Ramos (cell line): ENCODE results near the gene UBE2V1.

Experiments
- in situ Hi-C: fragments of 300-500 bp; cut with MboI; formaldehyde crosslinking; loops from one replicate; pipeline ENCODE4 v1.14.3; 2022; ENCODE audit warnings: low sequenced_read_pairs; ENCODE audit not compliant: unreplicated experiment

Gene UBE2V1

DNA sequence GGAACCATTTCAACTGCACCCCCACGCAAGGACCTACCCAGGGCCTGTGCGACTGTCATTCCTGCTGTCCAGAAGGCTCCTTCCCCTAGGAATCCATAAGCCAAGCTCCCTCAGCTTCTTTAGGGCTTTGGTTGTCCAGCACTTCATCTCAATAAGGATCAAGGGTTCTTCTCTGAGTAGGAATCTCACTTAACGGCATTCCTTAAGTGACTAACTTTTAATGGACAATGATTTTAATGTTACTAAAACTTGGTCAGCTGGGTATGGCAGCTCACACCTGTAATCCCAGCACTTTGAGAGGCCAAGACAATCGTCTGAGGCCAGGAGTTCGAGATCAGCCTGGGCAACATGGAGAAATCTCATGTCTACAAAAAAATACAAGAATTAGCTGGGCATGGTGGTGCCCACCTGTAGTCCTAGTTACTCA lies 13.4 kb downstream of the UBE2V1 start:
- in situ Hi-C loops, result no loop called here

DNA sequence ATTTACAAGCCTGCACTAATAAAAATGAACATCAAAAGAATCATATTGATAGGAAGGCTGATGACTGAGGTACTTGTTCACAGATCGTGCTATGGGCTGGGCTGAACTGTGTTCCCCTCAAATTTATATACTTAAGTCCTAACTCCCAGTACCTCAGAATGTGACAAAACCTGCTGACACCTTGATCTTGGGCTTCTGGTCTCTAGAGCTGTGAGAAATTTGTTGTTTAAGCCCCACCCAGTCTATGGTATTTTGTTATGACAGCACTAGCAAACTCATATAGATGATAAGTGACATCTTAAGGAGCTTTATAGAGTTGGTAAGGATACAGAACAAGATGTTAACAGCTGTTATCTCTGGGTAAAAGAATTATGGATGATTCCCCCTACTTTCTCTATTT lies 13.8 kb downstream of the UBE2V1 start:
- in situ Hi-C loops, result no loop called here

DNA sequence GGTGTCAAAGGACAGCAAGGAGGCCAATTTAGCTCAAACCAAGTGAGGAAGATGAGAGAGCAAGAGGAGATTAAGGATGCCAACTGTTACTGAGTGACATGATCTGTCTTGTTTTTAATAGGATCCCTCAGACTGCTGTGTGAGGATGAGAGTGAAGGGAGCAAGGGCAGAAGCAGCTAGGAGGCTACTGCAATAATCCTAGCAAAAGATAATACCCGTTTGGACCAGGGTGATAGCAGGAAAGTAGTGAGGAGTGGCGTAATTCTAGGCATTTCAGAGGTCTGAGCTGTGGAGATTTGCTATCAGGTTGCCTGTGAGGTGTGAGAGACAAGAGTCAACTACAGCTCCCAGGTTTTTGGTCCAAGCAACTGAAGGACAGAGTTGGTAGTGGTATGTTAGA lies 14.7 kb downstream of the UBE2V1 start:
- in situ Hi-C loops, result no loop called here

DNA sequence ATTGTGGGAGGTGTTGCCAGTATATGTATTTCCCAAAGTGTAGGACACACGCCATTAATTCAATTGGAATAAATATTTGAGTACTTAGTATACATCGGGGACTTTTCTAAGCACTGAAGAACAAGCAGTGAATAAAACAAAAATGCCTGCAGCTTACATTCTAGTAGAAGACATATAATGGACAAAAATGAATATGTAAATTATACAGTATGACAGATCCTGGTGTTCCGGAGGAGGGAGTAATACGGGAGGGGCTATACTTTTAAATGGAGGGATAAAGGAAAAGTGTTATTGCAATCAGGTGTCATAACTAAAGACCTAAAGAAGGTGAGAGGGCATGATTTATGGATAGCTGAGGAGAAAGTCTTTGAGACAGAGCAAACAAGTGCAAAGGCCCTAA lies 15.1 kb downstream of the UBE2V1 start:
- in situ Hi-C loops, result no loop called here

DNA sequence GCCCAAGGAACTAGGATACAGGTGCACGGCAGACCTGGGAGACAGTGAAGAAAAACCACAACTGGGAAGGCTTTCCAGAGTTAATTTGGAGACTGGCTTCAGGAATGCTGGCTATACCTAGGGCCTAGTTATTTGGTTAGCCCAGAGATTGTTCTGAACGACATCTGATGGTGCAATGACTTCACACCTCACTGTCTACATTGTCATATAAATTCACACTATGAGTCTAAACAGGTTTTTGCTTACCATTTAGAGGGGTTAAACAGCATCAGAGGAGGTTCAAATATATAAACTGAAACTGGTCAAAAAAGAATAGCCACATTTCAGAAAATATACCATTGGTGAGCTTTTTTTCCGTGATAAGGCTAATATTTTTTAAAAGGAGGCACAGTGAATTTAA lies 16.7 kb downstream of the UBE2V1 start:
- in situ Hi-C loops, result no loop called here

DNA sequence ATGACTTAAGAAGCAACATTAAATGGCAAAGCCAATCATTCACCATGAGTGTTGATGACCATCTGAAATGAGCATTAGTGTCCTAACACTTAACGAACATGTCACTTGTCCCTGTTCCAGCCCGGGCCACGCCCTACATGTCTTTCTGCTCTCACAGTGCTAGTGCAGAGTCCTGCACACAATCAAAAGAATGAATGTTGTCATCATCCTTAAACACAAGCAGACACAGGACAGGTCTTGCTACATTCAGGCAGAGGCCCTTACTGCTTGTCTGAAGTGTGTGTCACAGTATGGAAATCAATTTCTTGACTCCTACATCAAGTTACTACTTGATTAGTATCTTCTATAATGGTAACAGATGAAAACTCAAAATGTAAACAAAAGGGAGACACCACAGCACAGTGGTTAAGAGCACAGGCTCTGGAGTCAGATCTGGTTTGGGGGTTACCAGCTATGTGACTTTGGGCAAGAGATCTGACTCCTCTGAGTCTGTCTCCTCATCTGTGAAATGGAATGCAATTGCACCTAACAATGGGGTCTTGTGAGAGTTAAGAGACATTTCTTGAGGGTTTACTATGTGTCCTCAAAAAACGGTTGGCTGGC lies 17.4 kb downstream of the UBE2V1 start:
- in situ Hi-C loops, result no loop called here

DNA sequence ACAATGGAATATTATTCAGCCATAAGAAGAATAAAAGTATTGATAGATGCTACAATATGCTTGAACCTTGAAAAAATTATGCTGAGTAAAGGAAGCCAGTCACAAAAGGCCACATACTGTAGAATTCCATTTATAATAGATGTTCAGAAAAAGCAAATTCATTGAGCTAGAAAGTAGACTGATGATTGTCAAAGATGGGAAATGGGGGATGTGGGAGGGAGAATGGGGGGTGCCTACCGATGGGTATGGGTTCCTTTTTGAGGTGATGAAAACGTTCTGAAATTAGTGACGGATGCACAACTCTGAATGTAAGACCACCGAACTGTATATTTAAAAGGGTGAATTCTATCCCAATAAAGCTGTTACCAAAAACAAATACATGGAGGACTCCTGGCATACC lies 18.4 kb downstream of the UBE2V1 start:
- in situ Hi-C loops, result no loop called here

DNA sequence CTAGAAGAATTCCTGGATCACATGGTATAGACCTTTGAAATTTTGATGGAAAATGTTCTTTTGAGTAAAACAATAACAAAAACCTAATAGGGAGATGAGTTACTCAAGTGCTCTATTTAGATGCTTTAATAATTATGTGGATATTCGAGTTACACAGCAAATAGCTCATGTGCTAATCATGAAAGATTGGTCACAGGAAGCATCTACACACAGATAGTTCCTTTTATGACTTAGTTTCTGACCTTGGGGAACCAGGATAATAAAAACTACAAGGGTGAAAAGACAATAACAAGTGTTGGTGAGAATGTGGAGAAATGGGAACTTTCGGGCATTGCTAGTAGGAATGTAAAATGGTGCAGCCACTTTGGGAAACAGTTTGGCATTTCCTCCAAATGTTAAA lies 19.7 kb downstream of the UBE2V1 start:
- in situ Hi-C loops, result no loop called here

DNA sequence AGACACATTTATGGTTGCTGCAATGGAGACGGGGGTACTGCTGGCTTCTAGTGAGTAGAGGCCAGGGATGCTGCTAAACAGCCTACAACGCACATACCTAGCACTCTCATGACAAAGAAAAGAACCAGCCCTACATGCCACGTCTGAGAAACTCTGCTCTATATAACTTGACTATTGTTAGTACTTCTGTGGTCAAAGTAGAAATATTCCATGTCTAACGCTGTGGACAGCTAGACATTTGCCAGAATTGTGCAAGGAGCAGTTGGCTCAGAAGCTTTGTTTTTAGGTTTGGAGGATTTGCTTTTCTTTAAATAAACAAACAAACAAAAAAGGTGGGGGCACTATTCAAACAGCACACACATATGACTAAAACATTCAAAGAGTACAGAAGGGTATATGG lies 20.5 kb downstream of the UBE2V1 start:
- in situ Hi-C loops, result no loop called here

DNA sequence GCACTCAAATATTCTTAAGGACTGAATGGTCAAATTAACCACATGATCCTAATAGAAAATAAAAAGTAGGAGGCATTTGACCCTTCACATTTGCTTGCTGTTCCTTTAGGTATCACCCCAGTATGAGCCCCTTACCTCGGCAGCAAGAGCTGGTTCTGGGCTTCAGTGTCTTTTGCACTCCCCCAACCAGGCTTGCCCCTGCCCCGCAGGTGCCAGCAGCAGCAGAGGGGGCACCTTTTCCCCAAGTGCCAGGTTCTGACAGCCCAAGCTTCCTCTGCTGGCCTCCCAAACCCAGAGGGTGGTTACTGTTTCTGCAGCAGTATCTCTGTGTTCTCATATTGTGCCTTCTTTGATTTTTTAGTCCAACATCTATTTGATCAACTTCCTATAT lies 23.2 kb downstream of the UBE2V1 start:
- in situ Hi-C loops, result loop anchor here (10.0 kb wide), 1 partner anchor 75 kb away; no protein-coding TSS in a partner anchor

DNA sequence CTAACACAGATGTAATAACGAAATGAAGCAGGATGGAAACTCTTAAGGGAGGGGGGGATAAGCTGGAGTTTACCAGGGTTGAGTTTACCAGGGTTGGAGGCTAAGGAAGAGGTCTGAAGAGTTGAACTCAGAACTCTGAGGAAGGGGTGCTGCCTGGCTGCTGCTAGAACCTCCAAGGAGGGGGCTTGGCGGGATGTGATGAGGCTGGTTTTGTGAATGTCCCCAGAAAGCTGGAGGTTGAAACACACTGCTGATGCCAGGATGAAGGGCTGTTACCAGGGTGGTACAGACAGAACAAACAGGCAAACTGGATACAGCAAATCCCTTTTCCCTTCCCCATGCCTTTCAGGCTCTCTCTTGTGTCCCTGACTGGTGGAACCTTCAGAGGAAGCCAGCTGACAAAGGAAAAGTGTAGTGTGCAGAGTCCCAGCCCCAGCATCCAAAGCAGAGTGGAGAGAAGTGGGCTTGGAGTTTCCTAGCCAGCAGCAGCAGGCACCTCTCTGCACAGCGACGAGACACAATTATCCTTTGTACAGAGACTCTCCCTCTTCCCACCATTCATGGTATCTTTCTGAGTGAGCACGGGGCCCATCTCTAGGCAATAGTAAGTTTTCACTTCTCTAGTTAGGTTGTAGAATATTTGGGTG lies 23.7 kb downstream of the UBE2V1 start:
- in situ Hi-C loops, result loop anchor here (10.0 kb wide), 1 partner anchor 76 kb away; no protein-coding TSS in a partner anchor

DNA sequence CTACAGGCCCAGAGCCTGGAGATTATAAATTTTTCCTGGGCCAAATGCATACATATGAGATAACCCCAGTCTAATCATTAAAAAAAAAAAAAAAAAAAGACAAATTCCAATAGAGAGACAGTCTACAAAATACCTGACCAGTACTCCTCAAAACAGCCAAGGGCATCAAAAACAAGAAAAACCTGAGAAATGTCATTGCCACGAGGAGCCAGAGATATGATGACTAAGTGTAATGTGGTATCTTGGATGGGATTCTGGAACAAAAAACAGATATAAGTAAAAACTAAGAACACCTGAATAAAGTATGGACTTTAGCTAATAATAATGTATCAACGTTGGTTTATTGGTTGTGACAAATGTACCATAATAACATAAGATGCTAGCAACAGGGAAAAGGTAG lies 24.9 kb downstream of the UBE2V1 start:
- in situ Hi-C loops, result loop anchor here (10.0 kb wide), 1 partner anchor 77 kb away; no protein-coding TSS in a partner anchor

DNA sequence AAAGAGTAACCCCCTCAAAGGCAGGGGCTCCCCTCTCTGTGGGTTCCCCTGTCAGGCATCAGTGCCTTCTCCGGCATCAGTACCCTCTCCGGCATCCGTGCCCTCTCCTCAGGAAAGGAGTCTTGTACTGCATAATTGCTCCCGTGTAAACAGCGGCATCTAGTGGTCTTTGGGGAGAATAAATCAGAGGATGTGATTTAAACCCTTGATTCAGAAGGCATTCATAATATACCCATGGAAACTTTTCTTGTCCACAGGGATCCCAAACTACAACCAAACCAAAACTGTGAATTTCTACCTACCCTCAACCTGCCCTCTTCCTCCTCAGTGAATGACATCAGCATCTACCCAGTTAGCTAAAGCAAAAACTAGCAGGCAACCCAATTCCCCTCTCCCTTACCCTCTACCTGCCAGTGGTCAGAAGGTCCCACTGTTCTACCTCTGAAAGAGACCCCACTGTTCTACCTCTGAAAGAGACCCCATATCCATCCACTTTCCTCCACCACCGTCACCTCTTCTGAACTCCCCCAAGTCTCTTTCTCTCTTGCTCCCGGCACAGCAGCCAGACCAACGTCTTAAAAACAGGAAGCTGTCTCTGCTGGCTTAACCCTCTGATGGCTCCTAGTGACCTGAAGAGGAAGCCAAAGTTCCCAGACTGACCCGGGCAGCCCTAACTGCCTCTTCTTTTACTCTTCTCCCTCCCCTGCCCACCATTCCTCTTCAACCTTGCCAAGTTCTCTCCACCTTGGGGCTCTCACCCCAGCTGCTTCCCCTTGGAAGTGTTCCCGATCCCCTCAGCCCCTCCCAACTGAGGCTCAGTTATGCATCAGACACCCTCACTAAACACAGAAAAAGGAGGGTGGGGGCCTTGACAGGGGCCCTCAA lies 27.2 kb downstream of the UBE2V1 start:
- in situ Hi-C loops, result loop anchor here (10.0 kb wide), 1 partner anchor 79 kb away; no protein-coding TSS in a partner anchor

DNA sequence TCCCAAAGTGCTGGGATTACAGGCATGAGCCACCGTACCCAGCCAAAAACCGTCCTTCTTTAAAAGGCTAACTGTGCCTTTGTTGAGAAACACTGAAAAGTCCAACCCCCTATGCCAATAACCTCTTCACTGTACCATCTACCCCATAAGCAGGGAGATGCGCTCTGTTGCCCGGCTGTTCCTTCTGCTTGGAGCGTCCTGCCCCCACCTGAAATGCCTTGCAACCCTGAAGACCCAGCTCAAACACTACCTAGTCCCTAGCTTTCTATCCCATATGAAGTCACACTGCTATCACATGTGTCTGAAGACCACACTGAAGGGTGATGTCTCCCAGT lies 27.8 kb downstream of the UBE2V1 start:
- in situ Hi-C loops, result loop anchor here (10.0 kb wide), 1 partner anchor 80 kb away; no protein-coding TSS in a partner anchor

DNA sequence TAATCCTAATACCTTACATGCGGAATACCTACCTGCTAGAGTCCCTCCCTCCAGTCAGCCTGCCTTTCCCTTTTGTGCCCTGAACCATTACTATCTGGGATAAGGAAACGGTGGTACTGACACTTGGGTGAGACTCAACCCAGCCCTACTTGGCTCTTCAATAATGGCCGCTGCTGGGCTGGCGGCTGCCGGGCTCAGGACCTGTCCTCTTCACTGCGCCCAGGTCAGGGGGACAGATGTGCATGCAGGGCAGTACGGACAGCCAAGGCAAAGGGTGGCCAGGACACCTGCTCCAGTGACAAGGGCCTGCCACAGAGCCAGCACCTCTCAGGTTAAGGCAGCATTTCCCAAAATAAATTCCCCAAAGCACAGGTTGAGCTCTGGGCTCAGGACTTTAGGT lies 29.9 kb downstream of the UBE2V1 start:
- in situ Hi-C loops, result loop anchor here (10.0 kb wide), 1 partner anchor 82 kb away; no protein-coding TSS in a partner anchor

DNA sequence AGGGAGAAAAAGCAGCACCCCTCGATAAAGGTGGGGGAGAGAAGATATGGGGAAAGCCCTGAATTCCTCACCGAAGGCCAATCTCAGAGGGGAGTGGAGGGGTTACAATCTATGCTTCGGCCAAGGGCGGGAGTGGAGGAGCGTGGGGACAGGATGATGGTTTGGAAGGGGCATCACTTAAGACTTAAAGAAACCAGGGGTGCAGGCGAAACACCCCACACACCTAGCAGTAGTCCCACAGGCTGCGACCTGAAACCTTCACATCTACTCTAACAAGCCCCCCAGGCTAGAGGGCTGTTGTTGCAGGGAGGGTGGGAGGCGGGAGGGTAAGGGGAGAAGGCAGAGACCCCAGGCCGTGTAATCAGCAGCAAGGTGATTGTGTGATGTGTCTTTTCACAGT lies 30.9 kb downstream of the UBE2V1 start:
- in situ Hi-C loops, result loop anchor here (10.0 kb wide), 1 partner anchor 83 kb away; no protein-coding TSS in a partner anchor

DNA sequence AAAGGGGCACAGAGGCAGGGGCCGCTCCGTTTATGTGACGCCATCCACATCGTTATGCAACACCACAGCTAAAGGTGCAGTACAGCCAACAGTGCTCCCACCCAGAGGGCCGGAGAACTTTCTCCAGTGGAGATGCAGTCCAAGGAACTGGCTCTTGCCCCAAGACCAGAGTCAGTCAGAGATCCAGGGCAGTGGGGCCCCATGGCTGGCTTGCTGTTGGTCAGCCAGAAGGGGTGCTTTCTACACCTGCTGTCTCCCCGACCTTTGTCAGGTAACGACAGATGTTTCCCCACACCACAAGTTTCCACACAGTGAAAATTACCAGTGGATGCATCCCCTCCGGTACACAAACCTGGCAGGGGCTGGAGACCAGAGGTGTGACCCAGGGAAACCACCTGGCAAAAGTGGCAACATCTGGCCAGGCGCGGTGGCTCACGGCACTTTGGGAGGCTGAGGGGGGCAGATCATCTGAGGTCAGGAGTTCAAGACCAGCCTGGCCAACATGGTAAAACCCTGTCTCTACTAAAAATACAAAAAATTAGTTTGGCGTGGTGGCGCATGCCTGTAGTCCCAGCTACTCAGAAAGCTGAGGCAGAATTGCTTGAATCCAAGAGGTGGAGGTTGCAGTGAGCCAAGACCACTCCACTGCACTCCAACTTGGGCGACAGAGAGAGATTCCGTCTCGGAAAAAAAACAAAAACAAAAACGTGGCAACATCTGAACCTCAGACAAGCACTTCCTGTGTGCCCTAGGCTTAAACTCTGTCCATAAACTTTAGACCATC lies 34.9 kb downstream of the UBE2V1 start:
- in situ Hi-C loops, result no loop called here

DNA sequence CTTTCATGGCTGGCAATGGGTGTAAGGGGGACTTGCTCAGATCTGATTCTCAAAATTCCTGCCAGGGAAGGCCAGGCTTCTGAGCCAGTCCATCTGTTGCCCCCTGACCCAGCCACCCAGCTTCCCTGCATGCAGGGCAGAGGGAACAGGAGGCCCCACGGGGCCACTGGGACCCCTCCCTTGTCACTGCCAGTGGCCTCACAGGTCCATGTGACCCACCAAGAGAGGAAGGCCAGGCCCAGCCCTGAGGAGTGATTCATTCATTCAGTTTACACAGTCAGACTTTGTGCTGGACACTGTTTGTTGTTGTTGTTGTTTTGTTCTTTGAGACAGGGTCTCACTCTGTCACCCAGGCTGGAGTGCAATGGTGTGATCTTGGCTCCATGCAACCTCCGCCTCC lies 39.5 kb downstream of the UBE2V1 start:
- in situ Hi-C loops, result loop anchor here (5.0 kb wide), 1 partner anchor 91 kb away; the partner anchor contains the start of gene SNAI1

DNA sequence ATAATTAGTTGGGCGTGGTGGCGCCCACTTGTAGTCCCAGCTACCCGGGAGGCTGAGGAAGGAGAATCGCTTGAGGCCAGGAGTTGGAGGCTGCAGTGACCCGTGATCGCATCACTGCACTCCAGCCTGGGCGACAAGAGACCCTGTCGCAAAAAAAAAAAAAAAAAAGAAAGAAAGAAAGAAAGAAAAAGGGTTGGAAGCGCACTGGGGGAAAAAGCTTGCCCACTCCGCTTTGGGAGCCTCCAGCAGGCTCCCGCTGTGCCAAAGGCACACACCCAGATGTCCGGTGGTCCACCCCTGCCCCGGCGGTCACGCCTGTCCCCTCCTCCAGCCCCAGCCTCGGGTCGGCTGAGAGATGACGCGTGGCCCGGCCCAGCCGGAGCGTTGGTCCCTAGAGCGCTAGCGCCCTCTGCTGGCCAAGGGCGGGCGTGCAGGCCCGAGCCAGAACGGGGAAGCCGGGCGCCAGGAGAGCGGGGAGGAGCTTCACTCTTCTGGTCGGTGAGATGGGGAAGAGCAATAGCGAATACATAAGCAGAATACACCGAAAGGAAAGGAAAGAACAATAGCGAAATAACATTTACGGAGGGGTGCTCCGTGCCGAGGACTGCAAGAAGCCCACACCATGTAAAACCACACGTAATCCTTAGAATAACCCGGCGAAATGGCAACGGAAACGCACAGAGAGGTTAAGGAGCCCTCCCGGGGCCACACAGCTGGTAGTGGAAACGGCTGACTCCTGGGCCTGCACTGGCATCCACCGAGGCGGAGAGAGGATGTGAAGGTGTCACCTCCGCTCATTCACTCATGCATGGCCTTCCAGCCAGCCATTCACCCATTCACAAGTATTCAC lies 41.7 kb downstream of the UBE2V1 start:
- in situ Hi-C loops, result loop anchor here (5.0 kb wide), 1 partner anchor 89 kb away; the partner anchor contains the start of gene SNAI1
